ENCODE data around the gene DNAJB9. TPM values are rescaled to one million over a fixed set of nuclear protein-coding genes. Genes with fewer than 3 reads are reported as not detected.

The DNAJB9 gene
- total RNA-seq, 4 donors from 2014 or later = 24.2 to 96.6 (median 67.8) TPM

GRCh38 chr7:108589199-108589598, 19.5 kb downstream of the DNAJB9 start:
- Histone ChIP-seq H3K4me1 (no peaks in the 10 kb centered on the region), H3K27ac (no peak overlapping the region), H3K4me3 (no peak overlapping the region), H3K36me3 (no peaks in the 10 kb centered on the region), H3K27me3 (no peaks in the 10 kb centered on the region), H3K9me3 (no peaks in the 10 kb centered on the region)
- ATAC-seq (no peak), DNase-seq (no peak)
- in situ Hi-C loops (cut with MboI; ENCODE audit: low sequenced_read_pairs in 4 of 4) (no loop called here), intact Hi-C loops (cut with DNase I; ENCODE audit: low total_unique reads) (no loop called here)
- TF ChIP-seq POLR2A (IDR thresholded peaks at IDR 0.05) (no peak), CTCF (IDR thresholded peaks at IDR 0.05 in 4 of 5, conservative IDR thresholded peaks at IDR 0.05 in 1 of 5) (no peak)

- intact Hi-C loops (cut with DNase I; ENCODE audit: low total_unique reads) (no loop called here), in situ Hi-C loops (cut with MboI; ENCODE audit: low sequenced_read_pairs in 4 of 4) (no loop called here)
- no peak for TF ChIP-seq CTCF (IDR thresholded peaks at IDR 0.05 in 4 of 5, conservative IDR thresholded peaks at IDR 0.05 in 1 of 5)
Measured at GRCh38 chr7:108589874-108590273, 20.2 kb downstream of the DNAJB9 start.

GRCh38 chr7:108590606-108591005, 20.9 kb downstream of the DNAJB9 start:
- ATAC-seq (no peak), DNase-seq (no peak)
- no peaks in the 10 kb centered on the region for H3K4me1 ChIP-seq
- no peaks in the 10 kb centered on the region for H3K9me3 ChIP-seq
- no peaks in the 10 kb centered on the region for H3K27me3 ChIP-seq
- no peak overlapping the region for H3K4me3 ChIP-seq
- no peak for TF ChIP-seq CTCF (IDR thresholded peaks at IDR 0.05 in 4 of 5, conservative IDR thresholded peaks at IDR 0.05 in 1 of 5)
- no peak for TF ChIP-seq POLR2A (IDR thresholded peaks at IDR 0.05)
- intact Hi-C loops (cut with DNase I; ENCODE audit: low total_unique reads) (no loop called here), in situ Hi-C loops (cut with MboI; ENCODE audit: low sequenced_read_pairs in 4 of 4) (no loop called here)
- no peaks in the 10 kb centered on the region for H3K36me3 ChIP-seq
- no peak overlapping the region for H3K27ac ChIP-seq

More at GRCh38 chr7:108589874-108590273, 20.2 kb downstream of the DNAJB9 start:
- no peak for ATAC-seq
- no peak for DNase-seq
- Histone ChIP-seq H3K27ac (no peak overlapping the region), H3K9me3 (no peaks in the 10 kb centered on the region), H3K4me3 (no peak overlapping the region), H3K36me3 (no peaks in the 10 kb centered on the region), H3K27me3 (no peaks in the 10 kb centered on the region), H3K4me1 (no peaks in the 10 kb centered on the region)

GRCh38 chr7:108592646-108593201, 23.1 kb downstream of the DNAJB9 start:
- H3K4me3 ChIP-seq = no peak overlapping the region
- intact Hi-C loops (cut with DNase I; ENCODE audit: low total_unique reads) (no loop called here), in situ Hi-C loops (cut with MboI; ENCODE audit: low sequenced_read_pairs in 4 of 4) (no loop called here)
- no peaks in the 10 kb centered on the region for H3K36me3 ChIP-seq
- no peaks in the 10 kb centered on the region for H3K27me3 ChIP-seq
- no peaks in the 10 kb centered on the region for H3K4me1 ChIP-seq
- no peak for DNase-seq
- no peak overlapping the region for H3K27ac ChIP-seq
- no peak for ATAC-seq
- no peak for TF ChIP-seq POLR2A (IDR thresholded peaks at IDR 0.05)
- TF ChIP-seq CTCF (IDR thresholded peaks at IDR 0.05 in 4 of 5, conservative IDR thresholded peaks at IDR 0.05 in 1 of 5) = no peak
- no peaks in the 10 kb centered on the region for H3K9me3 ChIP-seq

GRCh38 chr7:108596560-108596959, 26.9 kb downstream of the DNAJB9 start:
- in situ Hi-C loops (cut with MboI; ENCODE audit: low sequenced_read_pairs in 4 of 4) = no loop called here

More at GRCh38 chr7:108596560-108596959, 26.9 kb downstream of the DNAJB9 start:
- DNase-seq (no peak), ATAC-seq (no peak)
- no peaks in the 10 kb centered on the region for H3K27me3 ChIP-seq
- intact Hi-C loops (cut with DNase I; ENCODE audit: low total_unique reads) = no loop called here
- H3K4me3 ChIP-seq = no peak overlapping the region
- no peak for TF ChIP-seq POLR2A (IDR thresholded peaks at IDR 0.05)
- no peak overlapping the region for H3K27ac ChIP-seq
- no peaks in the 10 kb centered on the region for H3K4me1 ChIP-seq
- H3K9me3 ChIP-seq = no peaks in the 10 kb centered on the region
- H3K36me3 ChIP-seq = no peaks in the 10 kb centered on the region

All from gastrocnemius medialis (tissue), 4 donors.